Spleen (tissue), 7 donors: ENCODE data around the gene SPRED1.

Source experiments
- CTCF ChIP-seq, 11 experiments: fragments of 200-600 bp in 7 of 11; fragments of 450-650 bp in 4 of 11; sonication (generic) in 4 of 11; IDR thresholded peaks in 8 of 11; conservative IDR thresholded peaks in 3 of 11; 1 replicate in 7 of 11; 2 replicates in 4 of 11; pipeline versions ENCODE4 v1.4.0 to v1.8.0; 2016 to 2021; ENCODE audit warnings: antibody characterized with exemption in 11 of 11, inconsistent platforms in 4 of 11, mild to moderate bottlenecking in 1 of 11
- POLR2A ChIP-seq, 3 donors: fragments of 450-650 bp; IDR thresholded peaks; one replicate each; pipeline ENCODE4 v1.5.1; 2017; ENCODE audit warnings: antibody characterized with exemption in 3 of 3, mild to moderate bottlenecking in 1 of 3
- donor health status: DM: no; HTN: no; CAD: no; lungs with moderate emphysema.
- donor health status: DM: no; HTN: no; CAD: no.
- donor health status: DM: no; HTN: no; CAD: no.

GRCh38 chr15:38401106-38401505, 148.5 kb downstream of the SPRED1 start:
- TF ChIP-seq CTCF (IDR thresholded peaks at IDR 0.05 in 8 of 11, conservative IDR thresholded peaks at IDR 0.05 in 3 of 11) (no peak), POLR2A (IDR thresholded peaks at IDR 0.05) (no peak)
